Keratinocyte (primary cell): ENCODE results near the gene SIK2.

Experiments used
- EZH2 ChIP-seq: IDR thresholded peaks from one replicate; pipeline ENCODE4 v1.6.1; 2012; ENCODE audit warnings: inconsistent platforms, mild to moderate bottlenecking, low read length, moderate library complexity
- TF ChIP-seq, protein P1 (sequence below), 3 experiments: IDR thresholded peaks in 1 of 3; conservative IDR thresholded peaks in 1 of 3; optimal IDR thresholded peaks in 1 of 3; 2 replicates in 2 of 3; 3 replicates in 1 of 3; pipeline versions ENCODE3 to v1.5.1; 2011; ENCODE audit warnings: low read length in 3 of 3, mild to moderate bottlenecking in 3 of 3, moderate library complexity in 2 of 3, control low read depth in 1 of 3, inconsistent platforms in 1 of 3; ENCODE audit not compliant: insufficient read depth in 2 of 3; ENCODE audit errors: extremely low read depth in 1 of 3

DNA sequence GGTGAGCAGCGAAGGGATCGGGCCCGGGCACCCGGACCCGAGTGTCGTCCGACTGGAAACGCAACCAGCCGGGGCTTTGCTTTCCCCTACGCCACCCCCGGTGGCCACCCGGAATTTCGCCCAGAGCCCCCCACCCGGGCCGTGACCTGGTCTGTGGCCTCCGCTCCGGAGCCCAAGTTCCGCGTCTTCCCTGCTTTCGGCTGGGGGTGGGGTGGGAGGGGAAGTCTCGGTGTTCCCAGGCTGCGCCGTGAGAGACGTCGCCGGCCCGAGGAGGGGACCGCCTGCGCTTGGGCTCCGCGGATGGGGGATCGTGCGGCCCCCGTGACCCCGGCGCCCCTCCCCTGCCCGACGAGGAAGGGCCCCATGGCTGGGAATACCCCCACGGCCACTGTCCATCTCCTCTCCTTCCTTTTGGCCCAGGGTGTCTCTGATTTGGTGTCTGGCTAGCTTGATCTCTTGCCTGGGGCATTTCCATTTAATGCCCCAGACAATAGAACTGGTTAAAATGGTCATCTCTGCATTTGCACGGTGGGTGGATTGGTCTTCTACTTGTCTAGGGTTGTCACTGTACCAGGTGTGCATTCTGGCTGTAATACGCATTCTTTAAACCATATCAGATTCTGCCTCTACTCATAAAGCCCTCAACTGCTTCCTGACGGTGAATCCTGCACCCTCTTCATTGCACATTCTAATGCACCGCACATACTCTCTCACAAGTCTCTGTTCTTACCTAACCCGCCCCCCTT is 789 bp downstream of the SIK2 start:
- TF ChIP-seq, protein P1, sequence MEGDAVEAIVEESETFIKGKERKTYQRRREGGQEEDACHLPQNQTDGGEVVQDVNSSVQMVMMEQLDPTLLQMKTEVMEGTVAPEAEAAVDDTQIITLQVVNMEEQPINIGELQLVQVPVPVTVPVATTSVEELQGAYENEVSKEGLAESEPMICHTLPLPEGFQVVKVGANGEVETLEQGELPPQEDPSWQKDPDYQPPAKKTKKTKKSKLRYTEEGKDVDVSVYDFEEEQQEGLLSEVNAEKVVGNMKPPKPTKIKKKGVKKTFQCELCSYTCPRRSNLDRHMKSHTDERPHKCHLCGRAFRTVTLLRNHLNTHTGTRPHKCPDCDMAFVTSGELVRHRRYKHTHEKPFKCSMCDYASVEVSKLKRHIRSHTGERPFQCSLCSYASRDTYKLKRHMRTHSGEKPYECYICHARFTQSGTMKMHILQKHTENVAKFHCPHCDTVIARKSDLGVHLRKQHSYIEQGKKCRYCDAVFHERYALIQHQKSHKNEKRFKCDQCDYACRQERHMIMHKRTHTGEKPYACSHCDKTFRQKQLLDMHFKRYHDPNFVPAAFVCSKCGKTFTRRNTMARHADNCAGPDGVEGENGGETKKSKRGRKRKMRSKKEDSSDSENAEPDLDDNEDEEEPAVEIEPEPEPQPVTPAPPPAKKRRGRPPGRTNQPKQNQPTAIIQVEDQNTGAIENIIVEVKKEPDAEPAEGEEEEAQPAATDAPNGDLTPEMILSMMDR (optimal IDR thresholded peaks at IDR 0.05 in 1 of 3, IDR thresholded peaks at IDR 0.05 in 1 of 3, conservative IDR thresholded peaks at IDR 0.05 in 1 of 3; ENCODE audit: extremely low read depth in 1 of 3, insufficient read depth in 2 of 3, low read length in 3 of 3): no peak
- TF ChIP-seq EZH2: no peak
